ENCODE data around the gene NTRK2. TPM values are rescaled to one million over a fixed set of nuclear protein-coding genes. Genes with fewer than 3 reads are reported as not detected.

NTRK2 gene
- total RNA-seq, 2 experiments from 2014 or later = 0.06 TPM; not detected in 1

GRCh38 chr9:84866396-84867175 is 197.1 kb downstream of the NTRK2 start:
- no peaks in the 10 kb centered on the region for H3K9me2 ChIP-seq (ENCODE audit: insufficient read depth, low read length)
- no peak overlapping the region for H2AFZ ChIP-seq (ENCODE audit: low read length)
- ChIA-PET POLR2A (no interaction called here), CTCF (ENCODE audit: unreplicated experiment) (no interaction called here)
- no peak overlapping the region for H3K27ac ChIP-seq (ENCODE audit: low read depth, low read length, poor library complexity, severe bottlenecking)
- no peak for TF ChIP-seq CTCF (conservative IDR thresholded peaks at IDR 0.05; ENCODE audit: low read length)
- no peak for TF ChIP-seq EZH2phosphoT487 (IDR thresholded peaks at IDR 0.05; ENCODE audit: borderline replicate concordance, low read depth, low read length)
- H3K4me2 ChIP-seq (ENCODE audit: low read length) = no peak overlapping the region
- H3K9me3 ChIP-seq (ENCODE audit: low read length) = no peaks in the 10 kb centered on the region
- intact Hi-C loops (cut with micrococcal nuclease; ENCODE audit: unreplicated experiment) = no loop called here
- no peaks in the 10 kb centered on the region for H3K36me3 ChIP-seq (ENCODE audit: insufficient read depth, low read length)
- H4K20me1 ChIP-seq (ENCODE audit: insufficient read depth, low read length) = no peaks in the 10 kb centered on the region
- BruUV-seq (replicated peaks) = no TSS peak
- H3K79me2 ChIP-seq (ENCODE audit: insufficient read depth, low read depth, low read length) = no peaks in the 10 kb centered on the region
- DNase-seq (ENCODE audit: low spot score) = no peak
- H3K4me3 ChIP-seq (ENCODE audit: low read depth, low read length, poor library complexity, severe bottlenecking) = no peak overlapping the region
- H3K4me1 ChIP-seq (ENCODE audit: insufficient read depth, low read length, poor library complexity, severe bottlenecking) = no peaks in the 10 kb centered on the region

- Histone ChIP-seq H3K4me3 (ENCODE audit: low read depth, low read length, poor library complexity, severe bottlenecking) (no peak overlapping the region), H3K9me2 (ENCODE audit: insufficient read depth, low read length) (no peaks in the 10 kb centered on the region), H3K9me3 (ENCODE audit: low read length) (no peaks in the 10 kb centered on the region), H3K27ac (ENCODE audit: low read depth, low read length, poor library complexity, severe bottlenecking) (no peak overlapping the region), H3K79me2 (ENCODE audit: insufficient read depth, low read depth, low read length) (no peaks in the 10 kb centered on the region), H3K36me3 (ENCODE audit: insufficient read depth, low read length) (no peaks in the 10 kb centered on the region), H2AFZ (ENCODE audit: low read length) (no peak overlapping the region), H3K4me2 (ENCODE audit: low read length) (no peak overlapping the region), H3K4me1 (ENCODE audit: insufficient read depth, low read length, poor library complexity, severe bottlenecking) (no peaks in the 10 kb centered on the region), H4K20me1 (ENCODE audit: insufficient read depth, low read length) (no peaks in the 10 kb centered on the region)
- intact Hi-C loops (cut with micrococcal nuclease; ENCODE audit: unreplicated experiment) = no loop called here
- no TSS peak for BruUV-seq (replicated peaks)
- TF ChIP-seq CTCF (conservative IDR thresholded peaks at IDR 0.05; ENCODE audit: low read length) = no peak
- no peak for TF ChIP-seq EZH2phosphoT487 (IDR thresholded peaks at IDR 0.05; ENCODE audit: borderline replicate concordance, low read depth, low read length)
- no peak for DNase-seq (ENCODE audit: low spot score)
- POLR2A ChIA-PET = no interaction called here
- CTCF ChIA-PET (ENCODE audit: unreplicated experiment) = no interaction called here
Measured at GRCh38 chr9:84867186-84867585, 197.7 kb downstream of the NTRK2 start.

- Histone ChIP-seq H3K9me3 (ENCODE audit: low read length) (no peaks in the 10 kb centered on the region), H3K4me2 (ENCODE audit: low read length) (no peak overlapping the region), H3K9me2 (ENCODE audit: insufficient read depth, low read length) (no peaks in the 10 kb centered on the region), H3K27ac (ENCODE audit: low read depth, low read length, poor library complexity, severe bottlenecking) (no peak overlapping the region), H3K4me3 (ENCODE audit: low read depth, low read length, poor library complexity, severe bottlenecking) (no peak overlapping the region), H2AFZ (ENCODE audit: low read length) (no peak overlapping the region), H3K79me2 (ENCODE audit: insufficient read depth, low read depth, low read length) (no peaks in the 10 kb centered on the region), H4K20me1 (ENCODE audit: insufficient read depth, low read length) (no peaks in the 10 kb centered on the region), H3K4me1 (ENCODE audit: insufficient read depth, low read length, poor library complexity, severe bottlenecking) (no peaks in the 10 kb centered on the region), H3K36me3 (ENCODE audit: insufficient read depth, low read length) (no peaks in the 10 kb centered on the region)
- no TSS peak for BruUV-seq (replicated peaks)
- TF ChIP-seq CTCF (conservative IDR thresholded peaks at IDR 0.05; ENCODE audit: low read length) (no peak), EZH2phosphoT487 (IDR thresholded peaks at IDR 0.05; ENCODE audit: borderline replicate concordance, low read depth, low read length) (no peak)
- intact Hi-C loops (cut with micrococcal nuclease; ENCODE audit: unreplicated experiment) = no loop called here
- DNase-seq (ENCODE audit: low spot score) = no peak
- CTCF ChIA-PET (ENCODE audit: unreplicated experiment) = no interaction called here
- POLR2A ChIA-PET = no interaction called here
Measured at GRCh38 chr9:84869091-84869490, 199.6 kb downstream of the NTRK2 start.

All from OCI-LY7 (cell line).